ENCODE data around the gene MFN1.

Gene MFN1

DNA sequence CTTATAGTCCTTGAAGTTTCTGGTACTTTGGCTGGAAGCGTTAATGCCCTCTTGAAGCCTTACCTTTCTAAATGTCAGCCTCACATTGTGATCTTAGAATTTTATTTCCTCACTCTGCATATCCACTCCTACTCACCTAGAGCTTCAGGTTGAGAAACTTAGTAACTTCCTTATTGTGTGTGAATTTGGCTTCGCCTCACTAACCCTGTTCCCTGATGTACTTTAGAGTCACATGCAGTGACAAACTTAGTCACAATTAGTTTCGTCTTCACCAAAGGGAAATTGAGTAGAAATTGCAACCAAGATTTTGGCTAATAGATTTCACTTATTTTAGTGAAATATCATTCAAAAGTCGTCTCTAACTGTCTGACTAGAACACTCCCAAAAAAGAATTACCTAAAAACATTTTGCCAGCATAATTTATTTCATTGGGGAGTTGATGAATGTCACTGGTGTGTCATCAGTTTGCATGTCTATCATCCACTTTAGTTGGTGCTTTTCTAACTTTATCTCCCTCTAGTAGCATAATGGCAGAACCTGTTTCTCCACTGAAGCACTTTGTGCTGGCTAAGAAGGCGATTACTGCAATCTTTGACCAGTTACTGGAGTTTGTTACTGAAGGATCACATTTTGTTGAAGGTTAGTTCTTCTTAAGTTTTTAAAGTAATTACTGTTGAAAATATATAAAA, 960 bp downstream of the MFN1 start:
- DNase-seq, result no peak

DNA sequence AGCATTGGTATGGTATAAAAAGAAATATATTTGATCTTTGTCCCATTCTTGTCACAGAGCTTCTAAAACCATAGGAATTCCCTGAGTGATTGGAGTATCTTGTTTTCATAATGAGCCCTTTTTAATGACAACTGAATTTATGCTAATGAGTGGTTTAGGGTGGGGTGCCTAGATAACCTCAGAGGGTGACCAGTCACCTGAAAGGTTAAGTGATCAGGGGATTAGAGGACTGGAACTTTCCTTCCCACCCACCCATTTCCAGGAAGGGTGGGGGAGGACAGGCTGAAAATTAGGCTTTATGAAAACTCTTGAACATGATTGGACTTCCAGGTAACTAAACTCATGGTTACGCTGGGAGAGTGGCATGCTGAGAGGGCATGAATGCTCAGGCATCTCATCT, 8.5 kb downstream of the MFN1 start:
- DNase-seq, result no peak

DNA sequence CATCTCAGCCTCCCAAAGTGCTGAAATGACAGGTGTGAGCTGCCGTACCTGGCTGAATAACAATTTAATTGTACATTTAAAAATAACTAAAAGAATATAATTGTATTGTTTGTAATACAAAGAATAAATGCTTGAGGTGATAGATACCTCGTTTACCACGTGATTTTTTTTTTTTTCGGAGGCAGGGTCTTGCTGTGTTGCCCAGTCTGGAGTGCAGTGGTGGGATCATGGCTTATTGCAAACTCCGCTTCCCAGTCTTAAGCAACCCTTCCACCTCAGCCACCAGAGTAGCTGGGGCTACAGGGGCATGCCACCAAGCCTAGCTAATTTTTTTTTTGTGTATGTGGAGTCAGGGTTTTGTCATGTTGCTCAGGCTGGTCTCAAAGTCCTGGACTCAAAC, 15.8 kb downstream of the MFN1 start:
- DNase-seq, result no peak

DNA sequence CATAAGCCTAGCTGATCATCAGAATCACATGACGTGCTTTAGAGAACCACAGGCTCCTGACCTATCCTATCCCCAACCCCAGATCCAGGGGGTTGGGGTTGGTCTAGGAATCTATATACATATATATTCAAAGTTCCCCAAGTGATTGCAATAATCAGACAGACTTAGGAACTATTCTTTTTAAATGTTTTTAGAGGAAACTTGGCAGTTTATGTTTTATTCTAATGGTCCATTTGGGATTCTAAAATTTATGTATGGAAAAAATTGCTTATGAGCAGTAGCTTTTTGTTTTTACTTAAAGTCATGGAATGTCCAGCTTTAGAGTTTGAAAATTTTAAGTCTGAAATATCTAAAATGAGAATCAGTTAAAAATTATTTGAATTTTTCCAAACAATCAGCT, 22.1 kb downstream of the MFN1 start:
- DNase-seq, result no peak

DNA sequence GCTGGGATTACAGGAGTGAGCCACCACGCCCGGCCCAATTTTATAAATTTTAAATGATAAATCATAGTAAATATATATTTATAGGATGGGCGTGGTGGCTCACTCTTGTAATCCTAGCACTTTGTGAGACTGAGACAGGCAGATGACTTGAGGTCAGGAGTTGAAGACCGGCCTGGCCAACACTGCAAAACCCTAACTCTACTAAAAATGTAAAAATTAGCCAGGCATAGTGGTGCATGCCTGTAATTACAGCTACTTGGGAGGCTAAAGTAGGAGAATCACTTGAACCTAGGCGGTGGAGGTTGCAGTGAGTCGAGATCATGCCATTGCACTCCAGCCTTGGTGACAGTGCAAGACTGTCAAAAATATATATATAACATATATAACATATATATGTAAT, 26.4 kb downstream of the MFN1 start:
- DNase-seq, result no peak

DNA sequence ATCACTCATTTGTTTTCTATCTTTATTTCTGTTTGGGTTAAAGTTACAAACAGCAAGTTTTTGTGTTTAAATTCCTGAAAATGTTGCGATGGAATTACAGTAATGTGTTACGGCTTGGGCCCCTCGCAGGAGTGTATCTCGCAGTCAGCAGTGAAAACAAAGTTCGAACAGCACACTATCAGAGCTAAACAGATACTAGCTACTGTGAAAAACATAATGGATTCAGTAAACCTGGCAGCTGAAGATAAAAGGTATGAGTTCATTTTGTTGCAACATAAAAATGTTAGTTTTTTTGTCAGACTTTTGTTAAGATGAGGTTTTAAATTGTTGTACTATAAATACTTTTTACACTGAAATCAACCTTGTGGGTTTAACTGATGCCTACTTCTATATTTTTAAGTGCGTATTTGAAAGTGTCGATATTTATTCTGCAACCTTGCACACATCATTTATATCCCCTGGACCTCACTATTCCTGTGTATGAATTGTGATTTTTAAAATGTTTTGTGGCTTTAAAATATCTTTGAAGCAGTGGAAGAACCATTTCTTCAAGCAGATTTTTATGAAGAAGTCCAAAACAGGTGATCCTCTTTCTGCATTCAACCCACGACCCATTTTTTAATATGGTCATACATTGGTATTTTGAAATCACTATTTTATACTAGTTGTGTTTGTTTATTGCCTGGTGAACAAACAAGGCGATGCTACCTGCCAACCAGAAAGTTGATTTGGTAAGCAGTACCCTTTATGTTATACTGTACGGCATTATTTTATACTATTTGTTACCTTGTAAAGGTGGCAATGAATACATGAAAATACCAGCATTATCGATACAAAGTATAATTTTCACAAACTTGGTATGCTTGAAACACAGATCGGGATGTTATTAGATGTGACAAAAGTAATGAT, 27.8 kb downstream of the MFN1 start:
- DNase-seq, result no peak

DNA sequence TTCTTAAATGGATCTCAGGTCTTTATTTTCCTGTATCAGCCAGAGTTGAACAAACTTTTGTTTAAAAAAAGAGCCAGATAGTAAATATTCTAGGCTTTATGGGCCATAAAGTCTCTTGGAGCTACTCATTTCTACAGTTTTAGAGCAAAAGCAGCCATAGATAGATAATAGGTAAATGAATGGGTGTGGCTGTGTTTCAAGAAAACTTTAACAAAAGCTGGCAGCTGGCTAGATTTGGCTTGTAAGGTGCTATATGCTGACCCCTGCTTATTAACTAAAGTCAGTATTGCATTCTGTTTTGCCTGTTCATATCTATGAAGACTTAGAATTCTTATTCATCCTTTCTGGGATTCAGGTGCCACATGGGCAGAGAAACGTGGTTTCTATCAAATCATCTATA, 29.0 kb downstream of the MFN1 start:
- no peak for DNase-seq

DNA sequence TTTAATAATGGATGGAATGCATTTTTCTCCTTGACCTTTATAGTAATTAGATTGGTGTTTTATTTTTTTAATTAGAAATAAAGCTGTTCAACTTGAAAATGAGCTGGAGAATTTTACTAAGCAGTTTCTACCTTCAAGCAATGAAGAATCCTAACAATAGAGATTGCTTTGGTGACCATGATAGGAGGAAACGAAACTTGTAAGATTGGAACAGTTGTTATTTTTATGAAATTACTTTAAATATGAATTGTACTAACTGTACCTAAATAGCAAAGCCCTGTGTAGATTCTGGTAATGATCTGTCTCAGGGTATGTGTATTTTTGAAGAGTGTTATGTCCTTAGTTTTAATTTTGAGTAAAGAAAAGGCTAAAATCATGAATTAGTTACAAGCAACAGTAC, 44.4 kb downstream of the MFN1 start:
- DNase-seq, result no peak

DNA sequence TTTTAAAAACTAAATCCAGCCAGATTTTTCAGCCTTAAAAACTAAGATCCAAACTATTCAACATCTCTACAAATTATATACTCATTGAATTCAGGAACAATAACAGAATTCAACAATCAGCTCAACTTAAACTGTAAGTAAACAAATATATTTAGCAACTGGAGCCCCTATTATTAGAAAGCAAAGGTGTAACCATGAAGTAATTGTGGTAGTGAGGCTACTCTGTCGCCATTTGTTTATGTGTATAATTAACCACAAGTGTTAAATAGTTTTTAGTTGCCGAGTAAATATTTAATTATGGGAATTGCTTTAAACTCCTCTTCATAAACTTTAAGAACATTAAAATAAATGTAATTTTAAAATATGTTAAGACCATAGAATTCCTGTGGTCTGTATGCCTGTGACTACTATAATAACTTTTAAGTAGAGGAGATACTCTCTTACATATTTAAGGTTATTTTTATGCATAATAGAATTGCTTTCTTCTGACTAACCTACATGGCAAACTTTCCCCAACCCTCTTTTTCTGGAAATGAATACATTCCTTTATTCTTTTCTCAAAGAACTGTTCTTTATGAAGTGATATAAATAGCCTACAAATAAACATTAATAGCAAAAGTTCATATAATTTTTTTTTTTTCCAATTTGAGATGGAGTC, 51.2 kb downstream of the MFN1 start:
- no peak for DNase-seq

DNA sequence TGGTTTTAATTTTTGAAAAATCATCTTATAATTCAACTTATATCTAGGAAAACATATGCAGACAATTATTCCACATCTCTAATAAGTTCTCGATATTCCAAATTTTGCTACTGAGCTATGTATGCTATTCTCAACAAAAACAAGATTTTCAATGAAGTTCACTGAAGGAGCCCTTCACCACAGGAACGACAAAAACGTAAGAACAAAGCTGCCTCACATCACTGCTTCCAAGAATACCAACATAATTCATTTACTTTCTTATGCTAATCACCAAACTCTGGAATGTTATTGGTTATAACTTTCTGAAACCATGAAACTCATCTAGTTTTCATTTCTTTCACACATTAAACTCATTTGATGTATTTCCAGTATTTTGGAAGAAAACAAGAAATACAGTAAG, 54.1 kb downstream of the MFN1 start:
- no peak for DNase-seq

DNA sequence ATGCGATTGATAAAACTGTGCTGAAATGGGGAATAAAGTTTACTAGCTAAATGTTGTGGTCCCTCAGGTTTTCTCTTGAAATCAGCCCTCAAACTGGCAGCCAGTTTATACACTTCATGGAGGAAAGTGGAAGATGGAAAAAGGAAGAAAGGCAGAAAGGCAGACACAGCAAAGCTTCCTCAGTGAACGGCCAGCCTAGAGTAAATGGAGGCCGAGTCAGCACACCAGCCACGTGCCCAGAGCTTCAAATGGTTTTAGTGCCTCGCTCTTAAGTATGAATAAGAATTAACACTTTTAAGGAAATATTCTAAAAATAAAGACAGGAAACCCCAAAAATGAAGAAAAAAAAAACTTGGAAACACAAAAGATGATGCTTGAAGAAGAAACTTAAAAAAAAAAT, 55.5 kb downstream of the MFN1 start:
- DNase-seq, result no peak

DNA sequence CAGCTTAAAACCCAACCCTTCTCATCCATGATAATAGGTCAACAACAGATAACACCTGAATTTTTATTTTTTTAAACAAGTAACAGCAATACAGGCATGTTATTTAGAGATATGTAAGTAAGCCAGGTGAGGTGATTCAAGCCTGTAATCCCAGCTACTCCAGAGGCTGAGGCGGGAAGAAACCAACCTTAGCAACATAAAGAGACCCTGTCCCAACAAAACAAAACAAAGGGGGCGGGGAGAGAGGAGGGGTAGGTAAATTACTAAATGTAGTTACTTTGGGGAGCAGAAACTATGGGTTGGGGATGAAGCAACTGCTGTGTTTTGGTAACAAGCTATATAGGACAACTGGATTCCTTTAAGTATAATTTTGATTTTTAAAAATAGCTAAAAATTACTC, 56.8 kb downstream of the MFN1 start:
- DNase-seq, result no peak

DNA sequence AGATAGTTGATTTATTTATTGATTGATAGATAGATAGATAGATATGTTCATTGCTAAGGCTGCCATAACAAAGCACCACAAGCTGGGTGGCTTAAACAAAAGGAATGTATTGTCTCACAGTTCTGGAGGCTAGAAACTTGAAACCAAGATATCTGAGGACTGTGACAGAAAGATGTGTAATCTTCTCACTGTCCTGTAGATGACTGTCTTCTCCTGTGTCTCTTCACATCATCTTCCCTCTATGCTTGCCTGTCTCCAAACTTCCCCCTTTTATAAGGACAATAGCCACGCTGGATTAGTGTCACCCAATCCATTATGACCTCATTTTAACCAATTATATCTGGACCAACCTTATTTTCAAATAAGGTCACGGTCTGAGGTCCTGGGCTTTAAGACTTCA, 62.8 kb downstream of the MFN1 start:
- no peak for DNase-seq

DNA sequence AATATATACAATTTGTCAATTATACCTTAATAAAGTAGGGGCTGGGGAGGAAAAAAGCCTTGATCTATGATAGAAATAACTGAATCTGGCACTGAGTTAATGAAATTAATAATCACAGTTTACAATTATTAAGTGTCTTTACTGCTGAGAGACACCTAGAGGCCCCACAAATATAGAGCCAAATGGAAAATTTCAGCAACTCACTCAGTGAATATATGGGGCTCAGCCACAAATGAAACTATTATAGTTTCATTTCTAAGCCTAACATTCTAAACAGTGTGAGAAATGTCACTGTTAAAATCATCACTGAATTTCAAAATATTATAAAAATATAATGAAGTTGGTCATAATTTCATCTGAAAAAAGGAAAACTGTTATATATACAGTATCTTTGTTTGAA, 63.5 kb downstream of the MFN1 start:
- no peak for DNase-seq

DNA sequence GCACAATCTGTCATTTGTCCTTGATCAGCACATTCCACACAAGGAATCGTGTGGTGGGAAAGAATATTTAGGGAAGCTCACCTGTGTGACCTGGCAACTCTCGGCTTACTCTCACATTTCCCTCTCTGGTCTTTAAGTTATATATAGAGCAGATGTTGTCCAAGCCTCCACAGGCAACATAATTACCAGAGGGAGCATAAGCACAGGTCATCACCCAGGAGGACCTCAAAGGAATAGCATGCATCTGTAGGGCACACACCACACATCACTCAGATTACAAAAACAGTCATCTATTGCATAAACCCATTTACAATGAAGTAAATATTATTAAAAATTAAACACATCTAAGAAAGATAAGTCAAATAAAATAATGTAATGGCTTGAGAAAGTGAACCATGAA, 67.3 kb downstream of the MFN1 start:
- no peak for DNase-seq

DNA sequence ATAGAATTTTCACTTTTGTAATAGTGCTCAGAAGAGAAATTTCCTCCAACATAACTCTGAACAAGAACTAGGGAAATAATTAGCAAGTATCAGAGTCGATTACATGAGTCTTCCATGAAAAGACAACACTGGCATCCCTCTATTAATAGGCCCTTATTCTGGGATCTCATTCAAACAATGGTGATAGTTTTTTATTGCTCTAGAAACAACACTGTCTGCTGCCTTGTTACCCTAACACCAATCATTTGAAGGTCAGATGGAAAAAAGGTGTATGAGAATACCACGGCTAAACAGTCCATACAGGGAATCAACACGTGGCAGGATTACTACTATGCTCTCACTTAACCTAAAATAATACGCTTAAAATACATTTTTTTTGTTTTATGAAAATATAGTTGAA, 67.9 kb downstream of the MFN1 start:
- no peak for DNase-seq

DNA sequence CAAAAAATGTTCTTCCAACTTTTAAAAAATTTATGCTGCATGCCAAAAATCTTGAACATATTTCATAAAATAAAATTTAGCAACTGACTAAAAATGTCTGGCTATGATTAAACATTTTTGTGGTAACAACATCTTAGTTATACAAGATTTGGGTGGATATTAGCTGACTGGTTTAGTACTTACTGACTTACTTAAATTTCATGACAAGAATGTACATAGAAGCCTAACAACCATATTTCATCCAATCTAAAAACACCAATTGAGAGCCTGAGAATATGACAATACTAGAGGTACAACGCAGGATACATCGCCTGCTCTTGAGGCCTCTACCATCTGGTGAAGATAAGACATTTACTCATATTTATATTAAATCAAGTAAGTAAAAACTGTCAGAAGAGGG, 69.2 kb downstream of the MFN1 start:
- DNase-seq, result no peak

DNA sequence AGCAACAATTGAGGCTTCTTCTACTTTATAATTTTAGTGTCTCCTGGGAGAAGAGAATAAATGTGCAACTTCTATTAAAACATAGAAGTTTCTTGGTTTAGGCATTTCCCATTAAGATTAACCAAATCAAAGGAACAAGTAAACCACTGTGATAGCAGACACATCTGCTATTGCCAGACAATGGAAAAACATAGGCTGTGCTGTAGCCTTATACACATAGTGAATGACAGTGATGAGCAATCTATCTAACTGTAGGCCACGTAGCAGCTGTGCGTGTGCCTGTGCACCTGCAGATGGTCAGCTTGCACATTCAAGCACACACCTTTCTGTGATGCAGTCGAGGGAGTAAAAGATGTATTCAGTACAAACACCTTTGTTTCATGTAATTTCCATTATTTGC, 71.1 kb downstream of the MFN1 start:
- DNase-seq, result no peak

DNA sequence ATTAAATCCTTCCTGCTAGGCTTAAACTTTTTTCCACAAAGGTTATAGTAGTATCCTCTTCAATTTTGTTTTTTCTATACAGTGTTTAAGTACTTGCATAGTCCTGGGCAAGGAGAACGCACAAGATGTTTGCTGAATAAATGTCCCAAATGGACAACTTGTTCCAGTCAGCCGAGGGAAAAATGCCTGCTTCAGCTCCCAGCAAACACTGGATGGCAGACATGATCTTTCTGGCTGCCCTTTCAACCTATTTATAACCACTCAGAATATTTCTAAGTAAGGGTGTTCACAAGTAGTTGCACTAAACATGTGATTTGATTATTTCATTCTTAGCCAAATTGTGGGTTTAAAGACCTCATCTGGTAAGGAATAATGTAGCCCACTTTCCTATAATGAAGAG, 74.0 kb downstream of the MFN1 start:
- peak; percentile 13 for DNase-seq

DNA sequence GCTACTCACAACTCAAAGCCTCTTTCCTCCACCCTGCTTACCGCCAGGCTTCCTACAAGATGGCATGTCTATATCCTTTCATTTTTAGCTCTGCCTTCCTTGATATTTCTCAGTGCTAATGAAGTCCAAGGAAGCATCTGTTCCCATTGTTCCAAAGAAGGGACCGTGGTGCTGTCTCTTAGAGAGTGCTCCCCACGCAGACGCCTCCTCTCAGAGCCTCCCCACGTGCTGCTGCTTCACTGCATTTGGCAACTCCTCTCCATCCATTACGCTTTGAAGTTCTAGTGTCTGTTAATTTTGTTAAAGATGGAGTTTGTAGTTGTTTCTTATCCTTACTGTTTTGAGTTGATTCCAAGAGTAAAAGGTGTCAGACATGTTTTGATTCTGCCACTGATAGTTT, 77.6 kb downstream of the MFN1 start:
- DNase-seq, result no peak

DNA sequence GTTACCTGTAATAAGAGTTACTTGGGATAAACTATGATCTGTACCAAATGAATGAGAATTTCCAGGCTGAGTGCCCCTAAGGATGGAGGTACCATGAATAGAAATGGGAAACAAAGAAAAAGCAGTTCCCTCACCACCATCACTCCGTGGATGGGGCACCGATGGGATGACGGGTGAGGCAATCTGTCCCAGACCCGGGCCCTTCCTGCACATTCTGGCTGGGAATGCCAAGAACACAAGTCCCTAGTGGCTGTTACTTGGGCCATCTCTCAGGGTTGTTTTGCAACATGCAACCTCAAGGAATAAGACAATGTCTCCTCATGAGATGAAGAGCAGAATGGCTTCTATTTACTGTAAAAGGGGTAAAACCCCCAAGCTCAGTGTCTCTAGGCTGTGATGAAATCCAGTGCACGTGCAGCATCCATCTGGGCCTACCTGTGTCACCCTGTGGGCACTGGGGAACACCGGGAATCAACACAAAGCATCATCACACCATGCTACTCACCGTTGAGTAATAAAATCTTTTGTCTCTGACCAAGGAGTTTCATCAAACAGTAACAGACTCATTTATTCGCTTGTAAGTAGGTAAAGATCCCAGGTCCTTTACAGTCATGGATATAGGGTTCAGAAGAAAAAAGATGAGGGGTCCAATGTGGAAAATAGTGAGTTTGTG, 81.5 kb downstream of the MFN1 start:
- no peak for DNase-seq

DNA sequence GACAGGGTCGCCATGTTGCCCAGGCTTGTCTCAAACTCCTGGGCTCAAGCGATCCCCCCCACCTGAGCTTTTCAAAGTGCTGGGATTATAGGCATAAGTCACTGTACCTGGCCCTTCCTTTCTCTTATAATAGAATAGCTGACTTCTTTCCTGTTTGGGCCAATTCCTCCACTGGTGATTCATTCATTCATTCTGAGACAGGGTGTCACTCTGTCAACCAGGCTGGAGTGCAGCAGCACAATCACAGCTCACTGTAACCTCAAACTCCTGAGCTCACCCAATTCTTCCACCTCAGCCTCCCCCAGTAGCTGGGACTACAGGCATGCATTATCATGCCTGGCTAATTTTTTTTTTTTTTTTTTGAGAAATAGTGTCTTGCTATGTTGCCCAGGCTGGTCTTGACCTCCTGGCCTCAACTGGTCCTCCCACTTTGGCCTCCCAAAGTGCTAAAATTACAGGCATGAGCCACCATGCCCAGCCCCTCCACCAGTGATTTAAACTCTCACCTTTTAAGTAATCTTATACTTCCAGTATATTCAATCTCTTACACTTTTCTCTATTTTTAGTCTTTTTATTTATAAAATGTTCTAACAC, 82.9 kb downstream of the MFN1 start:
- DNase-seq, result no peak

DNA sequence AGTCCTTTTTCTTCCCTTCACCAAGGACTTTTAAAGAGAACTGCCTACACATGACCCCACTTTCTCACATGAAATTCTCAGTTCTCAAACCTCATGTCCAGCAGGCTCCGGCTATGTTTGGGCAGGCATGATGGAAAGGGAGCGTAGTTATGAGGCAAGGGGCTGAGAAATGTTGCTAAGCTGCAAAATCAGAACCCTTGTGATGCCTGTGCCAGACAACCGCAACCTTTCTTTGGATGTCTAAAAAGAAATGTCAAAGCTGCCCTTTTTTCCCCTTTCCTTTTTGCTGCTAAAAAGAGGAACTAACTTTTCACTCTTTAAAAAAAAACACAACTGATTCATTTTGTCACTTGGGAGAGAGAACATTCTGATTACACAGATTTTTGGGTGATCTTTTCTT, 84.5 kb downstream of the MFN1 start:
- DNase-seq, result no peak

Data from retina (tissue), 1 donor.